KMS-11 (cell line): ENCODE data around the gene ZNF81.
"Not testable (repeated sequence)": the region's sequence is repeated elsewhere in the genome, so short reads cannot be mapped to it uniquely, and the experiment has no call there.

Experiments
- H2AFZ ChIP-seq: fragments of 200-600 bp; sonication (generic); 2 replicates; pipeline ENCODE4 v1.6.1; 2016; ENCODE audit warnings: antibody characterized with exemption, mixed run types, low read depth
- H3K27ac ChIP-seq: fragments of 200-600 bp; sonication (generic); 2 replicates; pipeline ENCODE4 v1.6.1; 2016; ENCODE audit warnings: mild to moderate bottlenecking, mixed run types
- H3K27me3 ChIP-seq: fragments of 200-600 bp; sonication (generic); 2 replicates; pipeline ENCODE4 v1.6.1; 2017; ENCODE audit warnings: mild to moderate bottlenecking, low read depth, mixed run types, moderate library complexity; ENCODE audit not compliant: insufficient read depth
- H3K36me3 ChIP-seq: fragments of 200-600 bp; sonication (generic); 2 replicates; pipeline ENCODE4 v1.6.1; 2017; ENCODE audit warnings: mild to moderate bottlenecking, mixed run types; ENCODE audit not compliant: insufficient read depth
- H3K4me1 ChIP-seq: fragments of 200-600 bp; sonication (generic); 2 replicates; pipeline ENCODE4 v1.6.1; 2016; ENCODE audit warnings: mild to moderate bottlenecking, low read depth, mixed run types; ENCODE audit not compliant: poor library complexity, severe bottlenecking
- H3K4me2 ChIP-seq: fragments of 200-600 bp; sonication (generic); 2 replicates; pipeline ENCODE4 v1.7.0; 2016; ENCODE audit warnings: mild to moderate bottlenecking, mixed run types
- H3K4me3 ChIP-seq: fragments of 200-600 bp; sonication (generic); IDR thresholded peaks from 2 replicates; pipeline ENCODE4 v1.6.1; 2017; ENCODE audit warnings: low read depth, low read length, mixed read lengths; ENCODE audit not compliant: insufficient read depth
- H3K79me2 ChIP-seq: fragments of 200-600 bp; sonication (generic); 2 replicates; pipeline ENCODE4 v1.6.1; 2016; ENCODE audit warnings: low read depth, mixed run types; ENCODE audit not compliant: insufficient read depth
- H3K9ac ChIP-seq: fragments of 200-600 bp; sonication (generic); 2 replicates; pipeline ENCODE4 v1.6.1; 2016; ENCODE audit warnings: mild to moderate bottlenecking, mixed run types
- H4K20me1 ChIP-seq: fragments of 200-600 bp; sonication (generic); 2 replicates; pipeline ENCODE4 v1.6.1; 2016; ENCODE audit warnings: mild to moderate bottlenecking, mixed run types; ENCODE audit not compliant: insufficient read depth
- TF ChIP-seq, protein P1 (sequence below): fragments of 200-600 bp; sonication (generic); conservative IDR thresholded peaks from 2 replicates; pipeline ENCODE4 v1.6.1; 2017; ENCODE audit warnings: low read depth, mild to moderate bottlenecking, antibody characterized with exemption, low read length, moderate library complexity, mixed read lengths

Gene ZNF81

DNA sequence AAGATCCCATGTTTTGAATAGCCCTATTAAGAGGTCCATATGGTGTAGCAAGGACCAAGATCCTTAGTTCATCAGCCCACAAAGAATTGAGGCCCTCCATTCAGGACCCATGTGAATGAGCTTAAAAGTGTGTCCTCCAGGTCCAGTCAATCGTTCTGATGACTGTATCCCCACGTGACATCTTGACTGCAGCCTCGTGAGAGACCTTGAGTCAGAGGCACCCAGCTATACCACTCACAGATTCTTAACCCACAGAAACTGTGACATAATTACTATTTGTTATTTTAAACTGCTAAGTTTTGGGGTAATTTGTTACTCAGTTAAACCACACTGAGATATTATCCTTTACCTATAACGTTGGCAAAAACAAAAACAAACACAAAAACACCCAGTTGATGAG, 104.7 kb downstream of the ZNF81 start:
- H4K20me1 ChIP-seq = no peaks in the 10 kb centered on the region
- no peaks in the 10 kb centered on the region for H3K36me3 ChIP-seq
- no peak overlapping the region for H2AFZ ChIP-seq
- H3K4me2 ChIP-seq = no peak overlapping the region
- H3K79me2 ChIP-seq = no peaks in the 10 kb centered on the region
- H3K4me3 ChIP-seq = no peak overlapping the region
- H3K27me3 ChIP-seq = no peaks in the 10 kb centered on the region
- TF ChIP-seq, protein P1, sequence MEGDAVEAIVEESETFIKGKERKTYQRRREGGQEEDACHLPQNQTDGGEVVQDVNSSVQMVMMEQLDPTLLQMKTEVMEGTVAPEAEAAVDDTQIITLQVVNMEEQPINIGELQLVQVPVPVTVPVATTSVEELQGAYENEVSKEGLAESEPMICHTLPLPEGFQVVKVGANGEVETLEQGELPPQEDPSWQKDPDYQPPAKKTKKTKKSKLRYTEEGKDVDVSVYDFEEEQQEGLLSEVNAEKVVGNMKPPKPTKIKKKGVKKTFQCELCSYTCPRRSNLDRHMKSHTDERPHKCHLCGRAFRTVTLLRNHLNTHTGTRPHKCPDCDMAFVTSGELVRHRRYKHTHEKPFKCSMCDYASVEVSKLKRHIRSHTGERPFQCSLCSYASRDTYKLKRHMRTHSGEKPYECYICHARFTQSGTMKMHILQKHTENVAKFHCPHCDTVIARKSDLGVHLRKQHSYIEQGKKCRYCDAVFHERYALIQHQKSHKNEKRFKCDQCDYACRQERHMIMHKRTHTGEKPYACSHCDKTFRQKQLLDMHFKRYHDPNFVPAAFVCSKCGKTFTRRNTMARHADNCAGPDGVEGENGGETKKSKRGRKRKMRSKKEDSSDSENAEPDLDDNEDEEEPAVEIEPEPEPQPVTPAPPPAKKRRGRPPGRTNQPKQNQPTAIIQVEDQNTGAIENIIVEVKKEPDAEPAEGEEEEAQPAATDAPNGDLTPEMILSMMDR = no peak
- no peak overlapping the region for H3K27ac ChIP-seq
- no peaks in the 10 kb centered on the region for H3K4me1 ChIP-seq
- H3K9ac ChIP-seq = no peak overlapping the region

DNA sequence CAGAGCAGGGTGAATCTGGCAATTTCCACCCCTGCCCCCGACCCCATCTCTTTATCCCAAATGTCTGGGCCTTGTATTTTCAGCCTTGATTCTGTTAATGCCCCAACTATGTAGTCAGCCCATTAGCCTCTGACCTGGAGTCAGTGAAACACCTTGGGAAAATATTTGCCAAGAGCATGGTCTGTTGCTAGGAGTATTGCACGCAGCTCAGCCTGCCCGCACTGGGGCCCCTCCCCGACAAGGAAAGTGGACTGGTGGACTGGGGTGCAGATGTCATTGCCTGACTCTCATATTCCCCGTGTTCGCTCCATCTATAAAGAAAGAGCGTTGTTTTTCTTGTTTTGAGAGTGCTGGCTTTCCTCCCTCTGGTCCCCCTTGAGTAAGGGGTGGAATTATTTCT, 118.6 kb downstream of the ZNF81 start:
- not testable (repeated sequence) for H3K9ac ChIP-seq, H3K36me3 ChIP-seq, H3K27ac ChIP-seq, H3K27me3 ChIP-seq, H2AFZ ChIP-seq, H3K79me2 ChIP-seq, H4K20me1 ChIP-seq, H3K4me2 ChIP-seq, H3K4me1 ChIP-seq, H3K4me3 ChIP-seq

DNA sequence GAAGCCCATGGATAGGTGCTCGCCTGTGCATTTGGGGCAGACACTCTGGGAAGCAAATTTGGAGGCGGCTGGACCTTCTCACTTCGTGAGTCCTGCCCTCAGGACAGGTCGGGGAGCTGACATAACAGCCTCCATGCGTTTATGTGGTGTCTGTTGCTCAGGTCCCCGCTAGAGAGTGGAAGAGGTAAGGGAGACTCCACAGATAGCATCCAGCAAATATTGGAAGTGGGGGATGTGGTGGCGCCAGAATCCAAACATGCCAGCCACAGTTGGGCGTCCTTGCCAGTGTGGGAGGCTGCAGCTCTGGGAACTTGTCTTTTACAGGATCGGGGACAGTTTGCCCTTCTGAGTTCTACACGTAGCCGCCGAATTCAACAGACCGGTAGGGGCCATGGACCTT, 119.3 kb downstream of the ZNF81 start:
- Histone ChIP-seq H3K27ac (no peak overlapping the region), H3K4me3 (no peak overlapping the region), H3K27me3 (no peaks in the 10 kb centered on the region), H2AFZ (no peak overlapping the region), H4K20me1 (no peaks in the 10 kb centered on the region), H3K4me2 (no peak overlapping the region), H3K4me1 (no peaks in the 10 kb centered on the region), H3K79me2 (no peaks in the 10 kb centered on the region), H3K36me3 (no peaks in the 10 kb centered on the region), H3K9ac (no peak overlapping the region)
- TF ChIP-seq, protein P1 = no peak

DNA sequence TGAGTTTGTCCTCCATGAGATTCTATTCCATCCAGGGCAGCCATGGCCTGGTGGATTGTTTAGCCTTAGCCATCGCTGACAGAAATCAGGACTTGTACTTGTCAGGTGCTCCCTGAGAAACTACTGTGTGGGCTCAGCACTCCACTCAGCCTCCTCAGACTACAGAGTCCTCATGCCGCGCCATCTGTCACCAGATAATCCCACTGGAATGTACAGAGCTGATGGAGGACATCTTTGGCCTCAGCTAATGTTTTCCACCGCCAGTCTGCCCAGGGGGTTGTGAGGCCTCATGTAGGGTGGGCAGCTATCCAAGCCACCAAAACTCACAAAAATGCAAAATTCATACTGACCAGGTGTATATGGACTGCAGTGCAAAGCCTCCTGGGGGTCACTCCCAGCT, 121.5 kb downstream of the ZNF81 start:
- H2AFZ ChIP-seq, H3K36me3 ChIP-seq, H3K4me3 ChIP-seq, H3K27me3 ChIP-seq, H3K9ac ChIP-seq, H3K4me1 ChIP-seq, H3K79me2 ChIP-seq, H4K20me1 ChIP-seq, H3K27ac ChIP-seq, H3K4me2 ChIP-seq: not testable (repeated sequence)

DNA sequence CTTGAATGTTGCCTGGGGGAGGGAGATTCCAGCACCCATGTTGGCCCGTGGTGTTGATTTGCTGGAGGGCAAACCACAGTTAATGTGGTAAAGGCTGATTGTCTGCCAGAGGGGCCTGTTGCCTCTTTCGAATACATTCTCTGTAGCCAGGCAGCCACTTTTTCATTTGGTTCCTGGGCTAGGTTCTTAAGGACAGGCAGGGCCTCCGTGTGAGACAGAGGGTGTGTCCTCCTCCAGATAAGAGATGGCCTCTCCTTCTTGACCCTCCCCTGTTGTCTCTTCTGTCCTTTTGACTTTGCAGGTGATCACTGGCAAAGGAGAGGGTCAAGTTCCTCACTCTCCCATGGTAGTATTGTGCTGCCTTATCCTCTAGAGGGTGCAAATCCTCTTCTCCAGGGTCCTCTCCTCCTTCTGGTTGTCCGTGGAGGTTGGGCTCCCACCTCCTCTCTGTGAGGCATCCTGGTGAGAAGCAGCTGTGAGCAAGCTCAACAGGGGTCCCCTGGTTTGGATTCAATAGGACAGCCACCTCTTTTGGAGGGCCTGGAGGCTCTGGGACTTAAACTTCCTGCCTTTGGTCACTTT, 122.2 kb downstream of the ZNF81 start:
- Histone ChIP-seq H3K4me1 (no peaks in the 10 kb centered on the region), H3K4me3 (no peak overlapping the region), H3K27ac (no peak overlapping the region), H3K36me3 (no peaks in the 10 kb centered on the region), H3K9ac (no peak overlapping the region), H3K4me2 (no peak overlapping the region), H3K79me2 (no peaks in the 10 kb centered on the region), H2AFZ (no peak overlapping the region), H4K20me1 (no peaks in the 10 kb centered on the region), H3K27me3 (no peaks in the 10 kb centered on the region)
- TF ChIP-seq, protein P1 = no peak
